ENCODE data around the gene EN2. TPM values are rescaled to one million over a fixed set of nuclear protein-coding genes. Genes with fewer than 3 reads are reported as not detected.
A peak's percentile ranks its signal among the peaks of the same experiment; 100 is the strongest.

The EN2 gene
- total RNA-seq, 6 experiments from 2014 or later, result not detected

- WGBS (ENCODE audit: insufficient coverage, low coverage, low lambda C conversion rate, missing lambda C conversion rate), result 20% methylated on average over 1 of the region's 3 CpGs
- peaks cover 0 to 25% (median 0%) of the 10 kb centered on the region in 4 donors for H3K4me1 ChIP-seq
- TF ChIP-seq POLR2A (IDR thresholded peaks at IDR 0.05) (no peak), CTCF (IDR thresholded peaks at IDR 0.05) (no peak)
- H3K4me3 ChIP-seq, result no peak overlapping the region
- DNase-seq (no peak), ATAC-seq (no peak)
- peaks cover 19 to 93% of the 10 kb centered on the region in 2 donors for H3K27me3 ChIP-seq
- no peaks in the 10 kb centered on the region for H3K9me3 ChIP-seq
- intact Hi-C loops (cut with DNase I), result no loop called here
- no peaks in the 10 kb centered on the region for H3K36me3 ChIP-seq
- no peak overlapping the region for H3K27ac ChIP-seq
Measured at GRCh38 chr7:155461631-155462030, 3.7 kb downstream of the EN2 start.

GRCh38 chr7:155462163-155462735 lies 4.3 kb downstream of the EN2 start:
- DNase-seq (no peak), ATAC-seq (no peak)
- Histone ChIP-seq H3K4me3 (no peak overlapping the region), H3K27me3 (peaks cover 25 to 93% of the 10 kb centered on the region in 2 donors), H3K4me1 (peaks cover 0 to 25% (median 0%) of the 10 kb centered on the region in 4 donors), H3K36me3 (no peaks in the 10 kb centered on the region), H3K9me3 (no peaks in the 10 kb centered on the region), H3K27ac (no peak overlapping the region)
- intact Hi-C loops (cut with DNase I), result no loop called here
- WGBS (ENCODE audit: insufficient coverage, low coverage, low lambda C conversion rate, missing lambda C conversion rate), result 14% methylated on average over 25 of the region's 33 CpGs
- TF ChIP-seq POLR2A (IDR thresholded peaks at IDR 0.05), result no peak
- TF ChIP-seq CTCF (IDR thresholded peaks at IDR 0.05), result no peak

GRCh38 chr7:155463114-155463811 lies 5.3 kb downstream of the EN2 start:
- intact Hi-C loops (cut with DNase I), result no loop called here
- H3K4me3 ChIP-seq, result no peak overlapping the region
- H3K4me1 ChIP-seq, result peaks cover 0 to 25% (median 0%) of the 10 kb centered on the region in 4 donors
- DNase-seq, result no peak
- no peak overlapping the region for H3K27ac ChIP-seq
- 20% methylated on average over 14 of the region's 15 CpGs for WGBS (ENCODE audit: insufficient coverage, low coverage, low lambda C conversion rate, missing lambda C conversion rate)
- TF ChIP-seq CTCF (IDR thresholded peaks at IDR 0.05) (no peak), POLR2A (IDR thresholded peaks at IDR 0.05) (no peak)
- ATAC-seq, result no peak
- H3K9me3 ChIP-seq, result no peaks in the 10 kb centered on the region
- H3K36me3 ChIP-seq, result no peaks in the 10 kb centered on the region
- peaks cover 33 to 98% of the 10 kb centered on the region in 2 donors for H3K27me3 ChIP-seq

- WGBS (ENCODE audit: insufficient coverage, low coverage, low lambda C conversion rate, missing lambda C conversion rate), result 12% methylated on average over 6 of the region's 6 CpGs
- no peaks in the 10 kb centered on the region for H3K36me3 ChIP-seq
- H3K4me3 ChIP-seq, result no peak overlapping the region
- TF ChIP-seq POLR2A (IDR thresholded peaks at IDR 0.05), result no peak
- no peak for TF ChIP-seq CTCF (IDR thresholded peaks at IDR 0.05)
- H3K9me3 ChIP-seq, result no peaks in the 10 kb centered on the region
- peaks cover 33 to 93% of the 10 kb centered on the region in 2 donors for H3K27me3 ChIP-seq
- ATAC-seq, result peak in 3 of 4 donors; percentile 20 to 35 (median 34)
- H3K4me1 ChIP-seq, result peaks cover 0 to 22% (median 0%) of the 10 kb centered on the region in 4 donors
- H3K27ac ChIP-seq, result no peak overlapping the region
- no peak for DNase-seq
- intact Hi-C loops (cut with DNase I), result no loop called here
Measured at GRCh38 chr7:155464183-155464582, 6.3 kb downstream of the EN2 start.

Measured in right lobe of liver (tissue), 6 donors.